ENCODE measurements around the gene KRTAP1-1.

- TF ChIP-seq CTCF (IDR thresholded peaks at IDR 0.05) (no peak), POLR2AphosphoS5 (IDR thresholded peaks at IDR 0.05) (no peak), POLR2A (IDR thresholded peaks at IDR 0.05) (no peak)
Measured at GRCh38 chr17:41015454-41015853, 25.8 kb downstream of the KRTAP1-1 start.

All from prostate gland (tissue), 2 donors.